NB4 (cell line): ENCODE results near the gene C16orf87.

ENCODE experiments used
- POLR2A ChIP-seq: IDR thresholded peaks from 2 replicates; pipeline ENCODE4 v1.6.1; 2011; ENCODE audit warnings: mild to moderate bottlenecking; ENCODE audit not compliant: insufficient read length; ENCODE audit errors: extremely low read depth
- TF ChIP-seq, protein P1 (sequence below): IDR thresholded peaks from one replicate; pipeline ENCODE4 v1.5.1; 2012; ENCODE audit warnings: low read depth, low read length

GRCh38 chr16:46832757-46833459 lies 1.9 kb upstream of the C16orf87 start:
- no peak for TF ChIP-seq POLR2A
- TF ChIP-seq, protein P1, sequence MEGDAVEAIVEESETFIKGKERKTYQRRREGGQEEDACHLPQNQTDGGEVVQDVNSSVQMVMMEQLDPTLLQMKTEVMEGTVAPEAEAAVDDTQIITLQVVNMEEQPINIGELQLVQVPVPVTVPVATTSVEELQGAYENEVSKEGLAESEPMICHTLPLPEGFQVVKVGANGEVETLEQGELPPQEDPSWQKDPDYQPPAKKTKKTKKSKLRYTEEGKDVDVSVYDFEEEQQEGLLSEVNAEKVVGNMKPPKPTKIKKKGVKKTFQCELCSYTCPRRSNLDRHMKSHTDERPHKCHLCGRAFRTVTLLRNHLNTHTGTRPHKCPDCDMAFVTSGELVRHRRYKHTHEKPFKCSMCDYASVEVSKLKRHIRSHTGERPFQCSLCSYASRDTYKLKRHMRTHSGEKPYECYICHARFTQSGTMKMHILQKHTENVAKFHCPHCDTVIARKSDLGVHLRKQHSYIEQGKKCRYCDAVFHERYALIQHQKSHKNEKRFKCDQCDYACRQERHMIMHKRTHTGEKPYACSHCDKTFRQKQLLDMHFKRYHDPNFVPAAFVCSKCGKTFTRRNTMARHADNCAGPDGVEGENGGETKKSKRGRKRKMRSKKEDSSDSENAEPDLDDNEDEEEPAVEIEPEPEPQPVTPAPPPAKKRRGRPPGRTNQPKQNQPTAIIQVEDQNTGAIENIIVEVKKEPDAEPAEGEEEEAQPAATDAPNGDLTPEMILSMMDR, result no peak
